ENCODE data around the gene NEK7. TPM values are rescaled to one million over a fixed set of nuclear protein-coding genes. Genes with fewer than 3 reads are reported as not detected.

Gene NEK7
- total and polyA plus RNA-seq, 4 experiments from 2014 or later: 53.5 to 63.8 (median 57.2) TPM

DNA sequence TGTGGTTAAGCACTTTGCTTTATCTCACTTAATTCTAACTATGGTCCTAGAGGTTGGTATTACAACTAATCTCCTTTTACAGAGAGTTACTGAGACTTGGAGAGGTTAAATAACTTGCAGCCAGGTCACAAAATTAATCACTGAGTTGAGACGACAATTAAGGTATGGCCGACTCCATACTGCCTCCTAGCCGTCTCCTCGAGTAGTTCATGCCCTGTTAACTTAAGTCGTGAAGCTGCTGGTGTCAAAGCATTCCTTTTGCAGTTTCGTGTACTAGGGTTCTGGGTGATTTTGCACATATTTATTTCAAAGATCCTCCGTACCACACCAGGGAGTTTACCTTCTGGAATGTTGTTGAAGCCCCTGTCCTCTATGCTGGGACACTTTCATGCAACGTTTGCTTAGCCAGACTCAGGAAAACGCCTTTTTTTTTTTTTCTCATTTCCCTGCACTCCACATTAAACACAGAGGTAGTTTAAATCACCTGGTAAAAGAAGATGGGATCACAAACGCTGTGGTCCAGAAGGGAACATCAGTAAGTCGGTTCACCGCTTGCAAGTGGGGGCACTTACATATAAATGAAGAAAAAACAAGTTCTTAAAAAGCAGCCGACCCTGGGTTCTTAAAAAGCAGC lies 570 bp upstream of the NEK7 start:
- Mint-ChIP-seq H3K4me3 (peak overlapping the region; percentile 91 to 100 (median 93)), H3K9me3 (peaks cover 0 to 3% (median 0%) of the 10 kb centered on the region in 8 donors), H3K27ac (peak overlapping the region; percentile 91 to 98 (median 94)), H3K36me3 (peaks cover 0 to 17% of the 10 kb centered on the region in 2 donors), H3K27me3 (no peaks in the 10 kb centered on the region), H3K4me1 (peaks cover 19 to 47% (median 31%) of the 10 kb centered on the region in 4 donors)
- no peaks in the 10 kb centered on the region for H3K36me3 ChIP-seq (ENCODE audit: insufficient read depth, low read length)
- ChIA-PET POLR2A (ENCODE audit: partially characterized antibody) (interaction anchor here (0.6 to 5.8 kb wide), 12 partner anchors 13 to 767 kb away, joined by 3 to 120 read pairs (median 4); no protein-coding TSS in a partner anchor), CTCF (ENCODE audit: partially characterized antibody) (interaction anchor here (0.8 to 4.4 kb wide), 16 partner anchors 9 to 533 kb away, joined by 3 to 35 read pairs (median 4); no protein-coding TSS in a partner anchor)
- peak overlapping the region; percentile 95 for H3K27ac ChIP-seq (ENCODE audit: low read depth, low read length)
- peak; percentile 69 to 77 (median 75) for DNase-seq
- peaks cover 32% of the 10 kb centered on the region for H3K4me1 ChIP-seq (ENCODE audit: insufficient read depth, low read length)
- H3K27me3 ChIP-seq (ENCODE audit: insufficient read depth, low read length): no peaks in the 10 kb centered on the region
- no peaks in the 10 kb centered on the region for H3K9me3 ChIP-seq (ENCODE audit: control insufficient read depth in 1 of 2, low read length in 2 of 2)
- H3K4me3 ChIP-seq (ENCODE audit: low read length in 2 of 2): peak overlapping the region; percentile 26 to 83
- intact Hi-C loops (cut with micrococcal nuclease): loop anchor here (1.0 to 5.0 kb wide), 10 partner anchors 32 to 481 kb away; partner anchors contain the start of gene PTPRC

DNA sequence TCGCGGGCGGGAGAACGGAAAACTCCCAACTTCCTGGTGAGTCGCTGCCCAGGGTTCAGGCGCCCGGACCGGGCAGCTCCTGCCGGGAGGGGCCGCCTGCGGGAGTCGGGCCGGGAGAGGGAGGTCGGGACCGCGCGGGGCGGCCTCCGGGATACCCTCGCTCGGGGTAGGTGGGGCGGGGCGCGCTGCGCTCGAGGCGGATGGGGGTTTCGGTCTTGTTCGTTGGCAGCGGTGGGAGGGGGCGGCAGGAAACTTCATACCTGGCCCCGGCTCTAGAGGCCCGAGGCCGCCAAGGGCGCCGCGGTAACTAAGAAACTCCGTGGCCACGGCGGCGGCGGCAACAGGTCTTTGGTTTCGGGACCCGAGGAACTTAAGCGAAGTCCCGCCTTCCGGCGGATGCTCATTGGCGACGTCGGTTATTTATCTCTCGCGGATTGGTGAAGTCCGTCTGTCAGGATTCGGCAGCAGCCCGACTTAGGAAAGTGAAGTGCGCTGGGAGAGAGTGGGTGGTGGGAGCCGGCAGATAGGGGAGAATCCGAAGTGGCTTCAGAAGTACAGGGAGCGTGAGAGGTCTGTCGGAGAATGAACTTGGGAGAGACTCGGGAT lies 546 bp downstream of the NEK7 start:
- intact Hi-C loops (cut with micrococcal nuclease): loop anchor here (2.0 to 5.0 kb wide), 8 partner anchors 45 to 480 kb away; partner anchors contain the start of gene PTPRC
- Mint-ChIP-seq H3K9me3 (peaks cover 0 to 3% (median 0%) of the 10 kb centered on the region in 8 donors), H3K27me3 (no peaks in the 10 kb centered on the region), H3K36me3 (peaks cover 0 to 17% of the 10 kb centered on the region in 2 donors), H3K4me1 (peaks cover 27 to 57% (median 41%) of the 10 kb centered on the region in 4 donors), H3K4me3 (peak overlapping the region; percentile 98 to 100 (median 100)), H3K27ac (peak overlapping the region; percentile 98 to 100 (median 100))
- Histone ChIP-seq H3K27me3 (ENCODE audit: insufficient read depth, low read length) (no peaks in the 10 kb centered on the region), H3K4me3 (ENCODE audit: low read length in 2 of 2) (peak overlapping the region; percentile 59 to 83), H3K36me3 (ENCODE audit: insufficient read depth, low read length) (no peaks in the 10 kb centered on the region), H3K27ac (ENCODE audit: low read depth, low read length) (peak overlapping the region; percentile 95), H3K4me1 (ENCODE audit: insufficient read depth, low read length) (peaks cover 43% of the 10 kb centered on the region), H3K9me3 (ENCODE audit: control insufficient read depth in 1 of 2, low read length in 2 of 2) (no peaks in the 10 kb centered on the region)
- ChIA-PET POLR2A (ENCODE audit: partially characterized antibody) (interaction anchor here (0.7 to 5.8 kb wide), 15 partner anchors 12 to 524 kb away, joined by 3 to 120 read pairs (median 4); no protein-coding TSS in a partner anchor), CTCF (ENCODE audit: partially characterized antibody) (interaction anchor here (1.2 to 4.4 kb wide), 7 partner anchors 8 to 631 kb away, joined by 3 to 35 read pairs (median 6); no protein-coding TSS in a partner anchor)
- peak; percentile 77 to 89 (median 79) for DNase-seq

DNA sequence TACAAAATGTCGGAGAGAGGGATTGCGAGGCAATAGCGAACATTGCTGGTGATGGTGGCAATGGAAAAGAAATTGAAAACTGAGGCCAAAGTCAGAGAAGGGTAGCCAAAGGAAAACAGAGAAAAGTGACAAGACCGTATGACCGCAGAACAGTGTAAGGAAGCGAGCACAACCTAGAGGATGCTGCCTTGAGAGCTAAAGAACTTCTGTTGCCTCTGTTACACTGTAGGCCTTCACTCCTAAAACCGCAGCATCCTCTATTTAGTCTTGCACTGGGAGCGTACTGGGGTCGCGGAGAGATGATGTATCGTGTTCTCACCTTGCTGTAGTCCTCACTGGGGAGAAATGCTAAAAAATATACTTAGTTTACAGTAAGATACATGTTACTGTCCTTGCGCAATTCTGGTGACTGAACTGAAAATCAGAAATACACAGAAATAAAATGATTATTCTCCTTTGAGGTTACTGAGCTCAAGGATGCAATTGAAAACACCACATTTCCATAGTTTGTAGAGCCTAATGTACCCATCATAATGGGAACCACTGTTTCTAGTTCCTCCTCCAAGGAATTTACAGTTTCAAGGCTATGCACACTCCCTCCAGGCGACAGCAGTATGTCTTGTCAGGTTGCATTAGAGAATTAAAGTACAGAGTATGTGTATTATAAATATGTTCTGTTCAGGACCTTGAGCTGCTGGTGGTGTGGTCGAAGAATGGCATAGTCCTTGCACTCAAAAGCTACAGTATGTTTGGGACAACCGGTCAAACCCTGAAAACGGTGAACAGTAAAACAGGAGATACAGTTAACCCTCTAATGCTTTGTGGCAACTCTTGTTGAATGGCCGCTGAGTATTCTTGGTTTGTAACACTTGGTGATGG lies 1.3 kb downstream of the NEK7 start:
- H3K9me3 Mint-ChIP-seq: peaks cover 0 to 3% (median 0%) of the 10 kb centered on the region in 8 donors

DNA sequence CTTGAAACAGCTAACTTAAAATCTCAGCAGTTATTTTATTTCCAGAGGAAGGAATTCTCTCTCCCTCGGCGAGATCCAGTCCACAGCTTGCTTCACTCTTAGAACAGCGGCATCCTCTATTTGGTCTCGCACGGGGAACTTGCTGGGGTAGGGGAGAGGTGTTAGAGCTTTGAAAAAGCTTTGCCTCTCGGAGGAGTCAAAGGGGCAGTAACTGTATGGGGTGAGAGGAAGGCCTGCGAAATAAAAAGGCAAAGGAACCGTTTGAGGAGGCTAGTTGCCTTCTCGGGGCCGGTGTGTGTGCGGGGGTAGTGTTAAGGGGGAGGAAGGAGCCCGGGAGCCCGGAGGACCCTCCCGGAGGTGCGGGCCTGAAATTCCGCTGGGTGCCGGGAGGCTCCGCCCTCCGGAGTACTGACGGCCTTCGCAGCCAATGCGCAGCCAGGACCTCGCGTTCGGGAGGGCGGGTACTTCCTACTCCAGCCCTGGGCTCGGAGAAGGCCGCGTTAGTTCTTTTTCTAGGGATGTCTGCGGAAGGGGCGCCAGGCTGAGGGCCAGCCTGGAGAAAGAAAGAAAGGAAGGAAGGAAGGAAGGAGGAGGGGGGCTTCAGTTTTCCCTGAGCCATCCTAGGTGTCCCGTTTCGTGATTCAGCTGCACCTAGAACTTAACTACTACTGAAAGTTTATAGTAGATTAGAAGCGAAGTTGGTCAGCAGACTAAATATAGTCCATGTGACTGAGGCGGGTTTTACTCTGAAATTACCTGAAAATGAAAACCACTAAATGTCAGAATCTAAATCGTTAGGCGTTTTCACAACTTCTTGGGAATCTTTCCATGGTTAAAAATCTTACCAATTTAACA lies 2.2 kb downstream of the NEK7 start:
- H3K4me3 ChIP-seq (ENCODE audit: low read length in 2 of 2): peak overlapping the region; percentile 59 to 83
- ChIA-PET POLR2A (ENCODE audit: partially characterized antibody) (interaction anchor here (0.9 to 5.8 kb wide), 12 partner anchors 10 to 527 kb away, joined by 3 to 120 read pairs (median 4); no protein-coding TSS in a partner anchor), CTCF (ENCODE audit: partially characterized antibody) (interaction anchor here (0.8 to 4.4 kb wide), 7 partner anchors 9 to 633 kb away, joined by 3 to 35 read pairs (median 3); partner anchors contain the start of gene DENND1B)
- H3K4me3 Mint-ChIP-seq: peak overlapping the region; percentile 98 to 100 (median 100)
- no peaks in the 10 kb centered on the region for H3K36me3 ChIP-seq (ENCODE audit: insufficient read depth, low read length)
- H3K27ac Mint-ChIP-seq: peak overlapping the region; percentile 98 to 100 (median 100)
- H3K27me3 ChIP-seq (ENCODE audit: insufficient read depth, low read length): no peaks in the 10 kb centered on the region
- H3K4me1 ChIP-seq (ENCODE audit: insufficient read depth, low read length): peaks cover 58% of the 10 kb centered on the region
- H3K27me3 Mint-ChIP-seq: no peaks in the 10 kb centered on the region
- intact Hi-C loops (cut with micrococcal nuclease): loop anchor here (1.0 to 5.0 kb wide), 9 partner anchors 8 to 522 kb away; partner anchors contain the start of gene PTPRC
- peak overlapping the region; percentile 95 for H3K27ac ChIP-seq (ENCODE audit: low read depth, low read length)
- DNase-seq: peak; percentile 80 to 86 (median 83)
- no peaks in the 10 kb centered on the region for H3K9me3 ChIP-seq (ENCODE audit: control insufficient read depth in 1 of 2, low read length in 2 of 2)
- peaks cover 34 to 65% (median 49%) of the 10 kb centered on the region in 4 donors for H3K4me1 Mint-ChIP-seq
- H3K9me3 Mint-ChIP-seq: peaks cover 0 to 3% (median 0%) of the 10 kb centered on the region in 8 donors
- peaks cover 0 to 17% of the 10 kb centered on the region in 2 donors for H3K36me3 Mint-ChIP-seq

More for the DNA sequence above, 1.3 kb downstream of the NEK7 start:
- H3K4me1 Mint-ChIP-seq: peaks cover 31 to 64% (median 46%) of the 10 kb centered on the region in 4 donors
- intact Hi-C loops (cut with micrococcal nuclease): loop anchor here (1.0 to 5.0 kb wide), 10 partner anchors 17 to 523 kb away; partner anchors contain the start of gene PTPRC
- H3K4me1 ChIP-seq (ENCODE audit: insufficient read depth, low read length): peaks cover 50% of the 10 kb centered on the region
- no peaks in the 10 kb centered on the region for H3K27me3 ChIP-seq (ENCODE audit: insufficient read depth, low read length)
- H3K4me3 ChIP-seq (ENCODE audit: low read length in 2 of 2): peak overlapping the region; percentile 59 to 83
- no peaks in the 10 kb centered on the region for H3K36me3 ChIP-seq (ENCODE audit: insufficient read depth, low read length)
- no peaks in the 10 kb centered on the region for H3K27me3 Mint-ChIP-seq
- peak overlapping the region; percentile 98 to 100 (median 100) for H3K27ac Mint-ChIP-seq
- H3K9me3 ChIP-seq (ENCODE audit: control insufficient read depth in 1 of 2, low read length in 2 of 2): no peaks in the 10 kb centered on the region
- peaks cover 0 to 17% of the 10 kb centered on the region in 2 donors for H3K36me3 Mint-ChIP-seq
- ChIA-PET CTCF (ENCODE audit: partially characterized antibody) (interaction anchor here (0.8 to 4.4 kb wide), 7 partner anchors 10 to 632 kb away, joined by 3 to 35 read pairs (median 3); partner anchors contain the start of gene DENND1B), POLR2A (ENCODE audit: partially characterized antibody) (interaction anchor here (0.7 to 5.8 kb wide), 15 partner anchors 11 to 528 kb away, joined by 3 to 120 read pairs (median 4); no protein-coding TSS in a partner anchor)
- H3K4me3 Mint-ChIP-seq: peak overlapping the region; percentile 98 to 100 (median 100)
- H3K27ac ChIP-seq (ENCODE audit: low read depth, low read length): peak overlapping the region; percentile 95
- peak in 3 of 5 donors; percentile 36 to 63 (median 43) for DNase-seq

DNA sequence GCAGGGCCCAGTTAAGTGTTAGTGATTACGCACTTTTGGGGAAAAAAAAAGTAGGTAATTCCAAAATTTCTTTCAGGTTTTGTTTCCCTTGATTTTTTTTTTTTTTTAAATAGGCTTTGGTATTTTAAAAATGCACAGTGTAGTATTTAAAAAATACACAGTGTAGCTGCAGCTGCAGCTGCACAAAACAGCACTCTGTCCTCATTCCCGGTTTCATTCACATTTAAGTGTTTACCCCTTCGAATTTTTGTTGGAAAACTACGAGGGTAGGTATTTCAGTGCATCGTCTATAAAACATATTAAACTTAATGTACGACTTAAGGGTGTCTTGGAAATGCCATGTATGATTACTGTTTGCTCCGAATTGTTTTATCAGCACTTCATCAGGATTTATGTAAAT lies 3.4 kb downstream of the NEK7 start:
- DNase-seq: no peak
- Histone ChIP-seq H3K4me1 (ENCODE audit: insufficient read depth, low read length) (peaks cover 70% of the 10 kb centered on the region), H3K27ac (ENCODE audit: low read depth, low read length) (peak overlapping the region; percentile 95), H3K9me3 (ENCODE audit: control insufficient read depth in 1 of 2, low read length in 2 of 2) (no peaks in the 10 kb centered on the region), H3K27me3 (ENCODE audit: insufficient read depth, low read length) (no peaks in the 10 kb centered on the region), H3K36me3 (ENCODE audit: insufficient read depth, low read length) (no peaks in the 10 kb centered on the region), H3K4me3 (ENCODE audit: low read length in 2 of 2) (no peak overlapping the region)
- Mint-ChIP-seq H3K9me3 (peaks cover 0 to 3% (median 0%) of the 10 kb centered on the region in 8 donors), H3K27me3 (no peaks in the 10 kb centered on the region), H3K4me1 (peaks cover 43 to 76% (median 59%) of the 10 kb centered on the region in 4 donors), H3K27ac (peak overlapping the region in 6 of 7 donors; percentile 51 to 100 (median 98)), H3K4me3 (peak overlapping the region in 4 of 8 donors; percentile 42 to 99 (median 74)), H3K36me3 (peaks cover 0 to 19% of the 10 kb centered on the region in 2 donors)
- intact Hi-C loops (cut with micrococcal nuclease): no loop called here
- ChIA-PET CTCF (ENCODE audit: partially characterized antibody) (no interaction called here), POLR2A (ENCODE audit: partially characterized antibody) (interaction anchor here (5.1 to 5.8 kb wide), 2 partner anchors 9 to 17 kb away, joined by 62 to 120 read pairs; no protein-coding TSS in a partner anchor)
